IgD-negative memory B cell (primary cell): ENCODE data around the gene RIC8B. TPM values are rescaled to one million over a fixed set of nuclear protein-coding genes. Genes with fewer than 3 reads are reported as not detected.

Experiments used
- H3K27ac Mint-ChIP-seq, 3 donors: one replicate each; pipeline ENCODE4 v1.8.0; 2020 to 2022; ENCODE audit warnings: mild to moderate bottlenecking in 3 of 3, mixed read lengths in 3 of 3, moderate library complexity in 1 of 3
- H3K27me3 Mint-ChIP-seq: one replicate; pipeline ENCODE4 v1.8.0; 2021; ENCODE audit warnings: mixed read lengths
- H3K36me3 Mint-ChIP-seq: one replicate; pipeline ENCODE4 v1.8.0; 2020; ENCODE audit warnings: mild to moderate bottlenecking, mixed read lengths
- H3K4me1 Mint-ChIP-seq, 3 donors: one replicate each; pipeline ENCODE4 v1.8.0; 2020 to 2022; ENCODE audit warnings: mixed read lengths in 3 of 3, mild to moderate bottlenecking in 1 of 3
- H3K4me3 Mint-ChIP-seq, 4 donors: one replicate each; pipeline ENCODE4 v1.8.0; 2020 to 2022; ENCODE audit warnings: mild to moderate bottlenecking in 4 of 4, mixed read lengths in 4 of 4, moderate library complexity in 3 of 4
- H3K9me3 Mint-ChIP-seq, 3 donors: one replicate each; pipeline ENCODE4 v1.8.0; 2020 to 2021; ENCODE audit warnings: mixed read lengths in 3 of 3, mild to moderate bottlenecking in 1 of 3
- polyA plus RNA-seq: library from polyadenylated mRNA; unstranded; fragments of 300-500 nt; fragmentation: Illumina TruSeq; gene quantifications from one replicate; pipeline ENCODE4 v1.2.3, GENCODE V29; 2021

The RIC8B gene
- polyA plus RNA-seq, 1 donor from 2014 or later, result 4.9 TPM

GRCh38 chr12:106804668-106805067 lies 30.2 kb downstream of the RIC8B start:
- Mint-ChIP-seq H3K4me1 (peaks cover 1 to 12% (median 2%) of the 10 kb centered on the region in 3 donors), H3K36me3 (peaks cover 8% of the 10 kb centered on the region)

DNA sequence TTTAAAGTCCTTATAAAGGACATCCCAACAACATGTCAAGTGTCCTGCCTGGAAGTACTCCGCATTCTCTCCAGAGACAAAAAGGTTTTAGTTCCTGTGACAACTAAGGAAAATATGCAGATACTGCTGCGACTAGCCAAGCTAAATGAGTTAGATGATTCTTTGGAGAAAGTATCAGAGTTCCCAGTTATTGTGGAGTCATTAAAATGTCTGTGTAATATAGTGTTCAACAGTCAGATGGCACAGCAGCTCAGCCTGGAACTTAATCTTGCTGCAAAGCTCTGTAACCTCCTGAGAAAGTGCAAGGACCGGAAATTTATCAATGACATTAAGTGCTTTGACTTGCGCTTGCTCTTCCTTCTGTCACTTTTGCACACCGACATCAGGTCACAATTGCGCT lies 40.2 kb downstream of the RIC8B start:
- H3K36me3 Mint-ChIP-seq, result peaks cover 15% of the 10 kb centered on the region

More at GRCh38 chr12:106804668-106805067, 30.2 kb downstream of the RIC8B start:
- H3K9me3 Mint-ChIP-seq, result no peaks in the 10 kb centered on the region
- no peaks in the 10 kb centered on the region for H3K27me3 Mint-ChIP-seq
- no peak overlapping the region for H3K27ac Mint-ChIP-seq
- H3K4me3 Mint-ChIP-seq, result no peak overlapping the region

DNA sequence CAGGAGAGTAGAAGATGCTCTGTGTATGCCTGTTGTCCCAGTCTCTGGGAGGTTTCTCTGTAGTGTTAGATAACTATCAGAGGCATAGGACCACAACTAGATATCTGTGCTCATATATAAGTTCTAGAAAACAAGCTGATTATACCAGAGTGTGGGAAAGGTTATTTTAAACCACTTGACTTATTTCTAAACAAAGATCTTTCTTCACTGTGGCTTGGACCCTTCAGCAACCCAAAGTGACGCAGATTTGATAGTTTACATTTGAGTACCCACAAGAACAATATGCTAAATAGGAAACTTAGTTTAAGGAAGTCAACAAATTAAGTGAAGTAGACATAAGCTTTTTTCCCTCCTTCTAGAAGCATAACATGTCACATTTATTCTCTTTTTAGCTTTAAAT lies 41.3 kb downstream of the RIC8B start:
- Mint-ChIP-seq H3K27me3 (no peaks in the 10 kb centered on the region), H3K4me1 (no peaks in the 10 kb centered on the region), H3K36me3 (peaks cover 15% of the 10 kb centered on the region), H3K9me3 (no peaks in the 10 kb centered on the region), H3K4me3 (no peak overlapping the region), H3K27ac (no peak overlapping the region)

More for the DNA sequence above, 40.2 kb downstream of the RIC8B start:
- peaks cover 0 to 3% (median 0%) of the 10 kb centered on the region in 3 donors for H3K4me1 Mint-ChIP-seq
- H3K27me3 Mint-ChIP-seq, result no peaks in the 10 kb centered on the region
- no peak overlapping the region for H3K4me3 Mint-ChIP-seq
- H3K27ac Mint-ChIP-seq, result no peak overlapping the region
- H3K9me3 Mint-ChIP-seq, result no peaks in the 10 kb centered on the region

DNA sequence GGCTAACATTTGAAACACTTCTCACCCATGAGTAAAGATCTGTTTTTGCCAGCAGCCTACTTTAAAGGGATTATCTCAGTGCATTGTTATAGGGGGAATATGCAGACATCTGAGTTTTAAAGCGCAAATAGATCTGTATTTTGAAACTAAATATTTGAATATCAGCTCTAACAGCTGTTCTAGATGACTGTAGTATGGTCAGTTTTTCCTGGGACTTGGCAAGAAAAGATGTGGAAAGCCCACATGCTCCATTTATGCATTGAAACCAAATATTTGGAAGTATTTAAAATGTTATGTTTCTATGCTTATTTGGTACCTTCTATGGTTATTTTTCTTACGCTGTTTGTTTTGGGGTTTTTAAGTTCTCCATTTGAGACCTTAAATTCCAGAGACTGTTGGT lies 41.7 kb downstream of the RIC8B start:
- Mint-ChIP-seq H3K27ac (no peak overlapping the region), H3K27me3 (no peaks in the 10 kb centered on the region), H3K36me3 (peaks cover 15% of the 10 kb centered on the region), H3K4me3 (no peak overlapping the region), H3K9me3 (no peaks in the 10 kb centered on the region), H3K4me1 (no peaks in the 10 kb centered on the region)

GRCh38 chr12:106819991-106820390 lies 45.5 kb downstream of the RIC8B start:
- Mint-ChIP-seq H3K27me3 (no peaks in the 10 kb centered on the region), H3K4me1 (no peaks in the 10 kb centered on the region), H3K4me3 (no peak overlapping the region), H3K36me3 (peaks cover 14% of the 10 kb centered on the region), H3K27ac (no peak overlapping the region), H3K9me3 (no peaks in the 10 kb centered on the region)

DNA sequence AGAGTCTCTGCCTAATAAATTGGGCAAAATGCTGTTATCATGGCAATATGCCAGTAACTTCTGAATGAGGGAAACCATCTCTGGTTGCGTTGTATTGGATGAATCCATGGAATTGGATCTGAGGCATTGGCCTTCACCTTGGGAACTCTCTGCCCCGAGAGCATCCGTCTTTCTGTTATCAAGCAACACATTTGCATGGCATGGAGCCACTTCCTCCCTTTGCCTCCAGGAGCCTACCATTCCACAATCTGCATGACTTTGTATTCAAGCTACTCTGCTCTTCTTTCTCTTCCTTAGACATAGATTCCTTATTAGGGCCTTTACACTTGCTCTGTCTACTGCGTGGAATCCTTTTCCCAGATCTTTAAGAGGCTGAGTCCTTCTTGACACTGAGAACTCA lies 57.2 kb downstream of the RIC8B start:
- Mint-ChIP-seq H3K27ac (no peak overlapping the region), H3K36me3 (peaks cover 9% of the 10 kb centered on the region)

DNA sequence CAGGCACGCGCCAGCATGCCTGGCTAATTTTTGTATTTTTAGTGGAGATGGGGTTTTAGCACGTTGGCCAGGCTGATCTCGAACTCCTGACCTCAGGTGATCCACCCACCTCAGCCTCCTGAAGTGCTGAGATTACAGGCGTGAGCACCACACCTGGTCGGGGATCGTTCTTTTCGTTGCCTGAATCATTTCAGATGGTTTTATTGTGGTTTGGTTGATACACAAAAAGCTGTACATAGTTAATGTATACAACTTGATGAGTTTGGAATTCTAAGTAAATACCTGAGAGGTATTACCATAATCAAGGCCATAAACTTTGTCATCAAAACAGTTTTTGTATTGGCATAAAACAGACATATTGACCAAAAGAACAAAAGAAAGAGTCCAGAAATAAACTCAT lies 63.3 kb downstream of the RIC8B start:
- peaks cover 0 to 2% (median 0%) of the 10 kb centered on the region in 3 donors for H3K9me3 Mint-ChIP-seq
- peaks cover 6% of the 10 kb centered on the region for H3K36me3 Mint-ChIP-seq
- H3K4me3 Mint-ChIP-seq, result no peak overlapping the region
- H3K4me1 Mint-ChIP-seq, result peaks cover 0 to 5% (median 0%) of the 10 kb centered on the region in 3 donors
- no peaks in the 10 kb centered on the region for H3K27me3 Mint-ChIP-seq
- no peak overlapping the region for H3K27ac Mint-ChIP-seq

More for the DNA sequence above, 57.2 kb downstream of the RIC8B start:
- Mint-ChIP-seq H3K27me3 (no peaks in the 10 kb centered on the region), H3K9me3 (no peaks in the 10 kb centered on the region), H3K4me1 (peaks cover 0 to 3% (median 0%) of the 10 kb centered on the region in 3 donors), H3K4me3 (no peak overlapping the region)

GRCh38 chr12:106839333-106839732 lies 64.9 kb downstream of the RIC8B start:
- H3K4me1 Mint-ChIP-seq, result peaks cover 0 to 5% (median 0%) of the 10 kb centered on the region in 3 donors
- H3K27me3 Mint-ChIP-seq, result no peaks in the 10 kb centered on the region
- H3K9me3 Mint-ChIP-seq, result peaks cover 0 to 2% (median 0%) of the 10 kb centered on the region in 3 donors
- no peak overlapping the region for H3K4me3 Mint-ChIP-seq
- no peak overlapping the region for H3K27ac Mint-ChIP-seq
- H3K36me3 Mint-ChIP-seq, result peaks cover 8% of the 10 kb centered on the region

- Mint-ChIP-seq H3K27me3 (no peaks in the 10 kb centered on the region), H3K36me3 (peaks cover 8% of the 10 kb centered on the region), H3K27ac (no peak overlapping the region), H3K9me3 (peaks cover 0 to 2% (median 0%) of the 10 kb centered on the region in 3 donors), H3K4me1 (peaks cover 0 to 2% (median 0%) of the 10 kb centered on the region in 3 donors), H3K4me3 (no peak overlapping the region)
Observed at GRCh38 chr12:106840243-106840642, 65.8 kb downstream of the RIC8B start.

DNA sequence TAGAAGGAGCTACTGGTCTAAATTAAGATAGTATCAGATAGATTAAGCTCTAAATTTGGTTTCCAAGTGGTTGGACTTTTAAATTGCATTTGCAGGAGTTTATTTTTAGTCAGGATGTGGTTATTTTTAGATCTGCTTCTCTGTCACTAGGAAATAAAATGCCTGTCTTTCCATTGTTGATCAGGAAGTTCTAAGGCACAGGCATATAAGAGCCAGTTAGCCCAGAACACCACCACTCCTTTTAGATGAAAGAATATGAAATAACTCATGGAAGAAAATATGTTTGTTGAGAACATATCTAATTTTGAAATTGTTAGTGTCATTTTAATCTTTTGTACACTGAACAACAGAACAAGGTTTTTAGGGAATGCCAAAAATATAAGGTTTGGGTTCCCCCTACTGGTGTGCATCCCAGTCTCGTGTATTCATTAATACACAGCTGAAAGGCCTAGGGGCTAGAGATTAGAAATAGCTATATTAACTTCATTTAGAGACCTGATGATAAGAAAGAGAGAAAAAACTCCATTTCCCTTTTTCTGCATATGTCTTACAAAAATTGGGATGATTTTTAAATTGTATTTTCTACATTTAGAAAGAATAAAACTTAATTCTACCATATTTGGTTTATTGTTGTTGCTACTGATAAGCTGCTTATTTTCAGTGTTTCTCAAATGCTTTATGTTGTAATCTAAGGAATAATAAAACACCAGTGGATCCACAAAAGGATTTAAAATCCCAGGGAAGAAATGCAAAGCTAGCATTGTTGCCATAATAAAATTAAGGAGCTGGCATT lies 67.2 kb downstream of the RIC8B start:
- no peak overlapping the region for H3K27ac Mint-ChIP-seq
- no peak overlapping the region for H3K4me3 Mint-ChIP-seq
- peaks cover 5% of the 10 kb centered on the region for H3K36me3 Mint-ChIP-seq
- H3K27me3 Mint-ChIP-seq, result no peaks in the 10 kb centered on the region
- H3K4me1 Mint-ChIP-seq, result peaks cover 0 to 2% (median 0%) of the 10 kb centered on the region in 3 donors
- peaks cover 0 to 2% (median 0%) of the 10 kb centered on the region in 3 donors for H3K9me3 Mint-ChIP-seq

- Mint-ChIP-seq H3K27me3 (no peaks in the 10 kb centered on the region), H3K4me3 (no peak overlapping the region), H3K36me3 (peaks cover 8% of the 10 kb centered on the region), H3K27ac (no peak overlapping the region), H3K4me1 (no peaks in the 10 kb centered on the region), H3K9me3 (no peaks in the 10 kb centered on the region)
Observed at GRCh38 chr12:106845902-106846301, 71.4 kb downstream of the RIC8B start.

DNA sequence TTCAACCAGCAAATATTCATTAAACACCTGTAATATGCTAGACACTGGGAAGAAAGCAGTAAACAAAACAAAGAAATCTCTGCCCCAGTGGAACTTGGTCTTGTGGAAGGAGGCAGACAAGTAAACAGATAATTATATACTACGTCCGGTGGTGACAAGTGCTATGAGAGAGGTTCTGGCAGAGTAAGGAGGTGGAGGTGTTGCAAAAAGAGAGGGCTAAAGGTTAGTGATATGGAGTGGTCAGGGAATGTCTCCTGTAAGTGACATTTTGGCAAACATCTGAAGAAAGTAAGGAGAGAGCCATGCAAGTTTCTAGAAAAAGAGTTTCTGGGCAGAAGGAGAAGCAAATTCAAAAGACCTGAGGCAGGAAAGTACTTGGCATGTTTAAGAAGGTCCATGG lies 73.4 kb downstream of the RIC8B start:
- H3K27ac Mint-ChIP-seq, result no peak overlapping the region
- peaks cover 9% of the 10 kb centered on the region for H3K36me3 Mint-ChIP-seq
- H3K4me3 Mint-ChIP-seq, result no peak overlapping the region
- no peaks in the 10 kb centered on the region for H3K27me3 Mint-ChIP-seq
- H3K4me1 Mint-ChIP-seq, result no peaks in the 10 kb centered on the region
- no peaks in the 10 kb centered on the region for H3K9me3 Mint-ChIP-seq

DNA sequence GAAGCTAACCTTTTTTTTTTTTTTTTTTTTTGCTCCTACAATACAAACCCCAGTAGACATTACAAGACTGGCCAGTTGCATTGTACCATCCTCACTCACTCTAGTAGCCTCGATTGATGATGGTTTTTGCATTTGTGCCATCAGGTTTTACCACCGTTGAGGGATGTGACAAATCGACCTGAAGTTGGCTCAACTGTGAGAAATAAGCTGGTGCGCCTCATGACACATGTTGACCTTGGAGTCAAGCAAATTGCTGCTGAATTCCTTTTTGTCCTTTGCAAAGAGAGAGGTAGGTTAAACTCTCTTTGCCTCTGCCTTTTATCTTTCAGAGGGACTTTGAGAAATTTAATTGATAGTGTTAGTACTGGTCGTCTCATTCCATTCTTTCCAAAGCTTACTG lies 76.8 kb downstream of the RIC8B start:
- H3K4me3 Mint-ChIP-seq, result no peak overlapping the region
- H3K4me1 Mint-ChIP-seq, result no peaks in the 10 kb centered on the region
- H3K9me3 Mint-ChIP-seq, result no peaks in the 10 kb centered on the region
- no peak overlapping the region for H3K27ac Mint-ChIP-seq
- peaks cover 8% of the 10 kb centered on the region for H3K36me3 Mint-ChIP-seq
- no peaks in the 10 kb centered on the region for H3K27me3 Mint-ChIP-seq

- Mint-ChIP-seq H3K9me3 (no peaks in the 10 kb centered on the region), H3K4me3 (no peak overlapping the region), H3K27me3 (no peaks in the 10 kb centered on the region), H3K36me3 (peaks cover 10% of the 10 kb centered on the region), H3K4me1 (peaks cover 0 to 2% (median 0%) of the 10 kb centered on the region in 3 donors), H3K27ac (no peak overlapping the region)
Observed at GRCh38 chr12:106854723-106855122, 80.2 kb downstream of the RIC8B start.

- no peak overlapping the region for H3K27ac Mint-ChIP-seq
- H3K4me1 Mint-ChIP-seq, result peaks cover 0 to 2% (median 0%) of the 10 kb centered on the region in 3 donors
- no peak overlapping the region for H3K4me3 Mint-ChIP-seq
- peaks cover 12% of the 10 kb centered on the region for H3K36me3 Mint-ChIP-seq
- H3K9me3 Mint-ChIP-seq, result no peaks in the 10 kb centered on the region
- no peaks in the 10 kb centered on the region for H3K27me3 Mint-ChIP-seq
Observed at GRCh38 chr12:106855221-106855758, 80.8 kb downstream of the RIC8B start.
